Natural killer cell treated with Interleukin-12 subunit alpha and Interleukin-12 subunit beta and Interleukin-15 and Interleukin-18, amount 100 ng/mL, for 72 hours (primary cell): ENCODE data around the gene RAD23A. TPM values are rescaled to one million over a fixed set of nuclear protein-coding genes. Genes with fewer than 3 reads are reported as not detected.
"Not testable (repeated sequence)": the region's sequence is repeated elsewhere in the genome, so short reads cannot be mapped to it uniquely, and the experiment has no call there.

ENCODE experiments used
- ATAC-seq, 2 donors: fragments of 150-1000 bp; cut with Tn5 transposase in 1 of 2; sonication (Bioruptor Pico), chemical (Tn5 transposase) in 1 of 2; 2 replicates each; pipeline ENCODE4 v1.10.0; 2021
- DNase-seq: peaks from one replicate; pipeline ENCODE4 v3.0.0; 2022; ENCODE audit warnings: low spot score
- H3K27ac Mint-ChIP-seq, 2 donors: 1 replicate in 1 of 2; 2 replicates in 1 of 2; pipeline ENCODE4 v1.8.0; 2022; ENCODE audit warnings: mixed read lengths in 2 of 2, mild to moderate bottlenecking in 1 of 2, moderate library complexity in 1 of 2
- H3K27me3 Mint-ChIP-seq, 2 donors: 1 replicate in 1 of 2; 2 replicates in 1 of 2; pipeline ENCODE4 v1.8.0; 2022; ENCODE audit warnings: mixed read lengths in 2 of 2
- H3K36me3 Mint-ChIP-seq: one replicate; pipeline ENCODE4 v1.8.0; 2022; ENCODE audit warnings: mixed read lengths
- H3K4me1 Mint-ChIP-seq, 2 donors: 1 replicate in 1 of 2; 2 replicates in 1 of 2; pipeline ENCODE4 v1.8.0; 2022; ENCODE audit warnings: low read depth in 2 of 2, mixed read lengths in 2 of 2, mild to moderate bottlenecking in 1 of 2
- H3K4me3 Mint-ChIP-seq: one replicate; pipeline ENCODE4 v1.8.0; 2022; ENCODE audit warnings: mixed read lengths
- H3K9me3 Mint-ChIP-seq: 2 replicates; pipeline ENCODE4 v1.8.0; 2022; ENCODE audit warnings: mixed read lengths
- total RNA-seq, 2 donors: library from RNA; stranded (reverse); gene quantifications; one replicate each; pipeline ENCODE4 v1.2.3, GENCODE V29; 2022

The RAD23A gene
- total RNA-seq, 2 donors from 2014 or later = 112 to 148 TPM

- peak overlapping the region; percentile 93 for H3K4me3 Mint-ChIP-seq
- H3K9me3 Mint-ChIP-seq = no peaks in the 10 kb centered on the region
- no peaks in the 10 kb centered on the region for H3K27me3 Mint-ChIP-seq
- H3K36me3 Mint-ChIP-seq = peaks cover 36% of the 10 kb centered on the region
- DNase-seq = peak; percentile 74
- H3K27ac Mint-ChIP-seq = peak overlapping the region; percentile 91 to 95
- peaks cover 41 to 44% of the 10 kb centered on the region in 2 donors for H3K4me1 Mint-ChIP-seq
- peak; percentile 76 to 81 for ATAC-seq
Observed at GRCh38 chr19:12946092-12946721, 545 bp downstream of the RAD23A start.

GRCh38 chr19:12946731-12947496 lies 1.3 kb downstream of the RAD23A start:
- ATAC-seq (no peak), DNase-seq (no peak)
- H3K27ac Mint-ChIP-seq = peak overlapping the region; percentile 91 to 95
- peaks cover 43 to 44% of the 10 kb centered on the region in 2 donors for H3K4me1 Mint-ChIP-seq
- H3K36me3 Mint-ChIP-seq = peaks cover 36% of the 10 kb centered on the region
- H3K9me3 Mint-ChIP-seq = no peaks in the 10 kb centered on the region
- H3K4me3 Mint-ChIP-seq = peak overlapping the region; percentile 93
- no peaks in the 10 kb centered on the region for H3K27me3 Mint-ChIP-seq

GRCh38 chr19:12947702-12948611 lies 2.3 kb downstream of the RAD23A start:
- Mint-ChIP-seq H3K9me3 (no peaks in the 10 kb centered on the region), H3K4me1 (peaks cover 38 to 41% of the 10 kb centered on the region in 2 donors), H3K4me3 (no peak overlapping the region), H3K27me3 (no peaks in the 10 kb centered on the region), H3K36me3 (peaks cover 29% of the 10 kb centered on the region), H3K27ac (peak overlapping the region in 1 of 2 donors; percentile 61)
- ATAC-seq (no peak), DNase-seq (no peak)

- no peaks in the 10 kb centered on the region for H3K27me3 Mint-ChIP-seq
- ATAC-seq (no peak), DNase-seq (no peak)
- H3K9me3 Mint-ChIP-seq = no peaks in the 10 kb centered on the region
- peaks cover 34 to 35% of the 10 kb centered on the region in 2 donors for H3K4me1 Mint-ChIP-seq
- H3K27ac Mint-ChIP-seq = peak overlapping the region in 1 of 2 donors; percentile 61
- no peak overlapping the region for H3K4me3 Mint-ChIP-seq
- H3K36me3 Mint-ChIP-seq = peaks cover 22% of the 10 kb centered on the region
Observed at GRCh38 chr19:12948612-12949362, 3.1 kb downstream of the RAD23A start.

GRCh38 chr19:12949363-12950283 lies 4.0 kb downstream of the RAD23A start:
- Mint-ChIP-seq H3K4me1 (peaks cover 35 to 36% of the 10 kb centered on the region in 2 donors), H3K9me3 (no peaks in the 10 kb centered on the region)

GRCh38 chr19:12952050-12952449 lies 6.4 kb downstream of the RAD23A start:
- H3K4me1 Mint-ChIP-seq = peaks cover 35 to 37% of the 10 kb centered on the region in 2 donors

More at GRCh38 chr19:12949363-12950283, 4.0 kb downstream of the RAD23A start:
- H3K4me3 Mint-ChIP-seq = peak overlapping the region; percentile 12
- no peak for ATAC-seq
- DNase-seq = no peak
- peak overlapping the region in 1 of 2 donors; percentile 48 for H3K27ac Mint-ChIP-seq
- no peaks in the 10 kb centered on the region for H3K27me3 Mint-ChIP-seq
- H3K36me3 Mint-ChIP-seq = peaks cover 18% of the 10 kb centered on the region

GRCh38 chr19:12952488-12953137 lies 7.0 kb downstream of the RAD23A start:
- ATAC-seq (no peak), DNase-seq (no peak)
- Mint-ChIP-seq H3K4me3 (no peak overlapping the region), H3K27me3 (no peaks in the 10 kb centered on the region), H3K4me1 (peaks cover 35% of the 10 kb centered on the region in 2 donors), H3K27ac (no peak overlapping the region), H3K36me3 (peaks cover 6% of the 10 kb centered on the region), H3K9me3 (no peaks in the 10 kb centered on the region)

More at GRCh38 chr19:12952050-12952449, 6.4 kb downstream of the RAD23A start:
- DNase-seq, H3K4me3 Mint-ChIP-seq, ATAC-seq, H3K27ac Mint-ChIP-seq, H3K27me3 Mint-ChIP-seq, H3K9me3 Mint-ChIP-seq, H3K36me3 Mint-ChIP-seq: not testable (repeated sequence)

GRCh38 chr19:12953138-12953798 lies 7.6 kb downstream of the RAD23A start:
- no peaks in the 10 kb centered on the region for H3K27me3 Mint-ChIP-seq
- ATAC-seq = no peak
- DNase-seq = no peak
- H3K9me3 Mint-ChIP-seq = no peaks in the 10 kb centered on the region
- peaks cover 32 to 35% of the 10 kb centered on the region in 2 donors for H3K4me1 Mint-ChIP-seq
- H3K4me3 Mint-ChIP-seq = no peak overlapping the region
- H3K36me3 Mint-ChIP-seq = peaks cover 6% of the 10 kb centered on the region
- peak overlapping the region in 1 of 2 donors; percentile 74 for H3K27ac Mint-ChIP-seq

GRCh38 chr19:12953799-12954611 lies 8.3 kb downstream of the RAD23A start:
- no peaks in the 10 kb centered on the region for H3K9me3 Mint-ChIP-seq
- H3K4me1 Mint-ChIP-seq = peaks cover 30 to 35% of the 10 kb centered on the region in 2 donors
- no peak for ATAC-seq
- H3K4me3 Mint-ChIP-seq = peak overlapping the region; percentile 82
- H3K27me3 Mint-ChIP-seq = no peaks in the 10 kb centered on the region
- H3K36me3 Mint-ChIP-seq = peaks cover 6% of the 10 kb centered on the region
- DNase-seq = no peak
- H3K27ac Mint-ChIP-seq = peak overlapping the region; percentile 74 to 89

- H3K36me3 Mint-ChIP-seq = peaks cover 5% of the 10 kb centered on the region
- peak overlapping the region; percentile 82 for H3K4me3 Mint-ChIP-seq
- no peak for ATAC-seq
- no peak for DNase-seq
- H3K27ac Mint-ChIP-seq = peak overlapping the region; percentile 74 to 89
- no peaks in the 10 kb centered on the region for H3K9me3 Mint-ChIP-seq
- H3K4me1 Mint-ChIP-seq = peaks cover 30 to 35% of the 10 kb centered on the region in 2 donors
- no peaks in the 10 kb centered on the region for H3K27me3 Mint-ChIP-seq
Observed at GRCh38 chr19:12954612-12954962, 8.9 kb downstream of the RAD23A start.

- Mint-ChIP-seq H3K4me3 (peak overlapping the region; percentile 82), H3K4me1 (peaks cover 25 to 30% of the 10 kb centered on the region in 2 donors), H3K27ac (peak overlapping the region; percentile 74 to 89)
- not testable (repeated sequence) for DNase-seq, ATAC-seq, H3K9me3 Mint-ChIP-seq, H3K27me3 Mint-ChIP-seq, H3K36me3 Mint-ChIP-seq
Observed at GRCh38 chr19:12955575-12955974, 9.9 kb downstream of the RAD23A start.
